Measurements from ENCODE around the gene FARS2. TPM values are rescaled to one million over a fixed set of nuclear protein-coding genes. Genes with fewer than 3 reads are reported as not detected.

Gene FARS2
- total and polyA plus RNA-seq, 10 donors, result 9.0 to 27.4 (median 19.8) TPM

- no peak overlapping the region for H3K4me3 ChIP-seq
- peaks cover 0 to 5% (median 0%) of the 10 kb centered on the region in 6 donors for H3K36me3 ChIP-seq
- H3K27ac ChIP-seq, result no peak overlapping the region
- 84 to 92% (median 86%) methylated on average over 14 of the region's 14 CpGs for WGBS, 5 donors
- TF ChIP-seq CTCF (IDR thresholded peaks at IDR 0.05 in 8 of 11, conservative IDR thresholded peaks at IDR 0.05 in 3 of 11) (no peak), POLR2A (IDR thresholded peaks at IDR 0.05) (no peak), POLR2AphosphoS5 (IDR thresholded peaks at IDR 0.05) (no peak)
- no peaks in the 10 kb centered on the region for H3K27me3 ChIP-seq (replicated peaks in 1 of 7)
- no peaks in the 10 kb centered on the region for H3K9me3 ChIP-seq
- DNase-seq, result no peak
- intact Hi-C loops (cut with DNase I; ENCODE audit: low total_unique reads), result no loop called here
- peaks cover 6 to 14% (median 8%) of the 10 kb centered on the region in 6 donors for H3K4me1 ChIP-seq
Observed at GRCh38 chr6:5469101-5469846, 208.0 kb downstream of the FARS2 start.

- TF ChIP-seq CTCF (IDR thresholded peaks at IDR 0.05 in 8 of 11, conservative IDR thresholded peaks at IDR 0.05 in 3 of 11), result peak in 10 of 11 experiments; percentile 48 to 83 (median 70)
- no peak for TF ChIP-seq POLR2AphosphoS5 (IDR thresholded peaks at IDR 0.05)
- DNase-seq, result peak; percentile 85
- Histone ChIP-seq H3K27ac (no peak overlapping the region), H3K9me3 (no peaks in the 10 kb centered on the region), H3K27me3 (replicated peaks in 1 of 7) (no peaks in the 10 kb centered on the region), H3K36me3 (peaks cover 0 to 5% (median 0%) of the 10 kb centered on the region in 6 donors), H3K4me1 (peaks cover 6 to 14% (median 8%) of the 10 kb centered on the region in 6 donors), H3K4me3 (no peak overlapping the region)
- 13 to 17% (median 15%) methylated on average over 8 of the region's 8 CpGs for WGBS, 5 donors
- intact Hi-C loops (cut with DNase I; ENCODE audit: low total_unique reads), result no loop called here
Observed at GRCh38 chr6:5471044-5471443, 209.7 kb downstream of the FARS2 start.

- WGBS, 5 donors, result 83 to 97% (median 91%) methylated on average over 12 of the region's 12 CpGs
- TF ChIP-seq POLR2A (IDR thresholded peaks at IDR 0.05) (no peak), POLR2AphosphoS5 (IDR thresholded peaks at IDR 0.05) (no peak), CTCF (IDR thresholded peaks at IDR 0.05 in 8 of 11, conservative IDR thresholded peaks at IDR 0.05 in 3 of 11) (no peak)
- intact Hi-C loops (cut with DNase I; ENCODE audit: low total_unique reads), result no loop called here
- no peak for DNase-seq
- Histone ChIP-seq H3K4me1 (peaks cover 6 to 14% (median 8%) of the 10 kb centered on the region in 6 donors), H3K36me3 (peaks cover 0 to 5% (median 0%) of the 10 kb centered on the region in 6 donors), H3K27me3 (replicated peaks in 1 of 7) (no peaks in the 10 kb centered on the region), H3K27ac (no peak overlapping the region), H3K4me3 (no peak overlapping the region), H3K9me3 (no peaks in the 10 kb centered on the region)
Observed at GRCh38 chr6:5471637-5472398, 210.5 kb downstream of the FARS2 start.

GRCh38 chr6:5472571-5472970 is 211.3 kb downstream of the FARS2 start:
- Histone ChIP-seq H3K27me3 (replicated peaks in 1 of 7) (no peaks in the 10 kb centered on the region), H3K36me3 (peaks cover 0 to 5% (median 0%) of the 10 kb centered on the region in 6 donors), H3K27ac (no peak overlapping the region), H3K4me1 (peaks cover 6 to 14% (median 8%) of the 10 kb centered on the region in 6 donors), H3K4me3 (no peak overlapping the region), H3K9me3 (no peaks in the 10 kb centered on the region)
- TF ChIP-seq POLR2A (IDR thresholded peaks at IDR 0.05) (no peak), CTCF (IDR thresholded peaks at IDR 0.05 in 8 of 11, conservative IDR thresholded peaks at IDR 0.05 in 3 of 11) (no peak), POLR2AphosphoS5 (IDR thresholded peaks at IDR 0.05) (no peak)
- no peak for DNase-seq
- intact Hi-C loops (cut with DNase I; ENCODE audit: low total_unique reads), result no loop called here
- 94 to 99% (median 96%) methylated on average over 2 of the region's 2 CpGs for WGBS, 5 donors

Data from spleen (tissue), 11 donors.